HG03064 (cell line): ENCODE results near the gene CFAP20DC.
"Not testable (repeated sequence)": the region's sequence is repeated elsewhere in the genome, so short reads cannot be mapped to it uniquely, and the experiment has no call there.

ENCODE experiments used
- ATAC-seq: cut with Tn5 transposase; IDR thresholded peaks from one replicate; pipeline ENCODE4 v1.9.1; 2021; ENCODE audit warnings: low read depth; ENCODE audit not compliant: unreplicated experiment

Gene CFAP20DC

DNA sequence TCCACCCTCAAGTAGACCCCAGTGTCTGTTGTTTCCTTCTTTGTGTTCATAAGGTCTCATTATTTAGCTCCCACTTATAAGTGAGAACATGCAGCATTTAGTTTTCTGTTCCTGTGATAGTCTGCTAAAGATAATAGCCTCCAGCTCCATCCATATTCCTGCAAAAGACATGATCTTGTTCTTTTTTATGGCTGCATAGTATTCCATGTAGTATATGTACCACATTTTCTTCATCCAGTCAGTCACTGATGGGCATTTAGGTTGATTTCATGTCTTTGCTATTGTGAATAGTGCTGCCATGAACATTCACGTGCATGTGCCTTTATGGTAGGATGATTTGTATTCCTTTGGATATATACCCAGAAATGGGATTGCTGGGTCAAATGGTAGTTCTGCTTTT is 82.0 kb downstream of the CFAP20DC start:
- not testable (repeated sequence) for ATAC-seq

DNA sequence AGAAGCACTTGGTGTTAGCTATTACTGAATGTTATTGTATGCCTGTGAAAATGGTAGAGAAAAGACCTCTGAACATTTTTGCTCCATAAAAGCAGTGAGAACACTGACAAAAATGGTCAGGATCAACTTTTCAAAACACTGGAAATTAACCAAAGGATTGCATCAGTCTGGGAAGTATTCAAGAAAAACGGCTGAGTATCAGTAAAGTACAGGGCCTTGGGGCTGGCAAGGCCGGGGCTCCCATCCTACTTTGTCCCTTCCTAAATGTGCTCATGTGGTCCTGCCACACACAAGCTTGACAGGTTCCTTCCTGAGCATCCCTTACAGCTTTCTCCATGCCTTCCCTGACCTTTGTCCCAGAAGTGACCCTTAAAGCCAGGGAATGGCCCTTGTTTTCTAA is 84.0 kb downstream of the CFAP20DC start:
- ATAC-seq, result no peak

DNA sequence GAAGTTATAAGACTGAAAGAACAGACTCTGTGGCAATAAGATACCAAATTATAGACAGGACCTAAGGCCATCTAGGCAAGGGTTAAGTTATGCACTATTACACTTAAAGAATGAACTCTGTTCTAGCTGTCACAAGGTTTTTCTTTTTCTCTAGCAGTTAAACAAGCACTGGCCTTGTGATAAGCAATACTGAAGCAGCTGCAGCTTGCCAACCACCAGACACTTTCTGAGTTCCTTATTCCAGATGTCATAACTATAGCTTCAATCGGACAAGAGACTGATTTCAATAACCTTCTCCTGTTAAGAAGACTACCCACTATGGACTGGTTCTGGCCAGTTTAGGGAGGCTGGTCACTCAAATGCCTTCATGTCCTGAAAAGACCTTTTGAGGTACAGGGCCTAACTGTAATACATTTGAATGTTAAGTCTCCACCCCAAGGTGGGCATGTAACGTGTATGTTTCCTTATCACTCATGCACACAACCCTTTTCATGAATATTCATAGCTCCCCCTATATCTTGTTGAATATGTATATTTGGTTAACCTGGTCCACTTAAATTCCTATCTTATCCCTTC is 85.8 kb downstream of the CFAP20DC start:
- ATAC-seq, result no peak

DNA sequence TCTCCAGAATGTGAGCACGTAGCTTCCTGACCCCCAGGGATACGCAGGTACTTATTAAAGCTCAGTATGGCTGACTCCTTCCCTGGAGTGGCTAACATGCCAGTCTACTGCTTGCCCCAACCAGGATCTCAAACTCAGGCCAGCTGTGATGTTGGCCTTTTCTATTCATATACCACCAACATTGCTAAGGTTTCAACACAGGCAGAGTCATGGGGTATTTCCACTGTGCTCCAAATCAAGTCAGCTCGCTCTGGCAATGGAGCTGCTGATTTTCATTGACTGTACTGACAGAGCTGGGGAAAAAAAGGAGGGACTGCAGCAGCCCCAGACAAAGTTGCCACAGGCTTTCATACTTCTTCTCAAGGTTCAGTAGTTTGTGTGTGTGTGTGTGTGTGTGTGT is 87.0 kb downstream of the CFAP20DC start:
- ATAC-seq, result no peak

DNA sequence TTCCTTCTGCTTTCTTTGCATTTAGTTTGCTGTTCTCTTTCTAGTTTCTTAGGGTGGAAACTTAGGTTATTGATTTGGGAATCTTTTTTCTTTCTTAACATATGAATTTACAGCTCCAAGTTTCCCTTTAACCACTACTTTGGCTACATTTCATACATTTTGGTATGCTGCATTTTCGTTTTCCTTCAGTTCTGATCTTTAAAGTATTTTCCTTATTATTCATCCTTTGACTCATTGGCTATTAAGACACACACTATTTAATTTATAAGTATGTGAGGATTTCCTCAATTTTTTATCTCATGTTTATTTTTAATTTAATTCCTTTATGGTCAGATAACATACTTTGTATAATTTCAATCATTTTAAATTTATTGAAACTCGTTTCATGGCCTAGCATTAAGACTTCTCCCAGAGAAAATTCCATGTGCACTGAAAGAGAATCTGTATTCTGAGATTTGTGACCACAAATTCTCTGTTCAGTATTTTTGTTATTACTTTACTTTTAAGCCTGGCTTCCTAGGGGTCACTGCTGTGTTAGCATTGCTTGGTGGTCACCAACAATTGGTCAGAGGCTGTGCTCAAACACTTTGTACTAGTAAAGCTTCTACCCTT is 87.7 kb downstream of the CFAP20DC start:
- no peak for ATAC-seq

DNA sequence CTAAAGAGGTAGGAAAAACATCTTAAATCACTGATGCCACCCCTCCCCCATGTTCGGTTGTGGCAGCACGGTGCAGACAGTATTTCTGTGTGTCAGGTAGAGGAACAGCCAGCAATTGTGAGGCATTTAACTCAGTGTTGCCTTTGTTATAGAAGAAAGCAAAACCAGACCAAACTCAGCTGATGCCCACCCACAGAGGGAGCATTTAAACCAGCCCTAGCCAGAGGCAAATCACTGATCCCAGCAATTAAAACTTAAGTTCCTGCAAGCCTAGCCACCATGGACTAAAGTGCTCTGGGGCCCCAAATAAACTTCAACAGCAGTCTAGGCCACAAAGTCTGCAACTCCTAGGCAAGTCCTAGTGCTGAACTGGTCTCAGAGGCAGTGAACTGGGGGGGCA is 94.5 kb downstream of the CFAP20DC start:
- ATAC-seq, result no peak

DNA sequence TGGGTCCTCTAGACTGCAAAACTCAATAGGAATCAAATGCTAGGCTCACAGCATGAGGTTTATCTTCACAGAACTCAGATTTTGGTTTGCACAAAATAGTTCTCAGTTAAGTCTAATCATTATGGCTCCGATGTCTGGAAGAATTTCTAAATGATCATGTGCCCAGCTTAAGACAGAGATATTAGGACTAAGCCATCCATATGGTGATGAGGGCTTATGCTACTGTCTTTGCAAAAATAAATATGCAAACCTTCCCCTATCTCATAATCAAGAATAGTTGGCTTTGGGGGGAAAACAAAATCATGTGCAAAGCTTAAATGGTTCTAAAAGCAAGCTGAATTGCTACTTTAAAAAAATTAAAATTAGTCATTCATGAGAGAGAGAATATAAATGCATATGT is 96.5 kb downstream of the CFAP20DC start:
- no peak for ATAC-seq

DNA sequence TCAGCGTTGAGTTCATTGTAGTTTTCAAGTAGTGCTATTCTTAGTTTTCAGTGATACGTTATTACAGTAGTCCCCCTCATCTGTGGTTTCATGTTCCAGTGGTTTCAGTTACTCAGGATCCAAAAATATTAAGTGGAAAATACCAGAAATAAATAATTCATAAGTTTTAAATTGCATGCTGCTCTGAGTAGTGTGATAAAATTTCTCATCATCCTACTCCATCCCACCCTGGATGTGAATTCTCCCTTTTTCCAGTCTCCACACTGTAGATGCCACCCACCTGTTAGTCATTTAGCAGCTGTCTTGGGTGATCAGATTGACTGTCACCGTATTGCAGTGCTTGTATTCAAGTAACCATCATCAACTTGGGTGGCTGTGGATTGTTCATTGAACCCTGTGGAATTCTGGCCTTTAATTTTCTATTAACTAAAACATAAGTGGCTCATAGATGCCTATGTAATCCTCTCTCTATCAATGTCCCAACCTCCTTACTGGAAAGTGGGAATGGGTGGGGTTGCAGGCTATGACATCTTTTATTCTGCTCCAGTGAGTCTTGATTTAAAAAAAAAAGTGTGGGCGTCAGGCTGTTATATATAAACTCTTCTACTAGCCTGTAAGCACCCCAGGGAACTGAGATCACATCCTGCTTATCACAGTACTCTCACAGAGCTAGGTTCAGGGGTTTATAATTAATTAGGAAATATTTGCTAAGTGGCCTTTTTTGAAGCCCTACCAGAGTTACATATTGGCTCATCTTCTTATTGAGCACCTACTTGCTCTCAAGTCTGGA is 97.5 kb downstream of the CFAP20DC start:
- no peak for ATAC-seq

DNA sequence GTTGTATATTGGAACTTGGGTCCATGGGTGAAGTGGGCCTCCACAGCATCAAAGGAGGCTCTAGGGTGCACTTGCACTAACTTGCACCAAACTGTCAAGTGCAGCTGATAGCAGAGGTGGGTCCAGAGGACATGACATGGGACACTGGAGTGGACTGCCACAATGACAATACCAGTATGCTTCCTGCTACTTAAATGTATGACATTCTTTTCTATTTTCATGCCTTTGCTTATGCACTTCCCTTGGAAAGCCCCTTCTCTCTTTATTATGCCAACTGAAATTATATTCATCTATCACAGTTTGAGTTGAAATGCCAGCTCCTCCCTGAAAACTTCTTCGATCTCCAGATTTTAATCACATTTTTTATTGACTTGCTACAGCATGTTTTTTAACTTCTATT is 101.8 kb downstream of the CFAP20DC start:
- ATAC-seq, result no peak

DNA sequence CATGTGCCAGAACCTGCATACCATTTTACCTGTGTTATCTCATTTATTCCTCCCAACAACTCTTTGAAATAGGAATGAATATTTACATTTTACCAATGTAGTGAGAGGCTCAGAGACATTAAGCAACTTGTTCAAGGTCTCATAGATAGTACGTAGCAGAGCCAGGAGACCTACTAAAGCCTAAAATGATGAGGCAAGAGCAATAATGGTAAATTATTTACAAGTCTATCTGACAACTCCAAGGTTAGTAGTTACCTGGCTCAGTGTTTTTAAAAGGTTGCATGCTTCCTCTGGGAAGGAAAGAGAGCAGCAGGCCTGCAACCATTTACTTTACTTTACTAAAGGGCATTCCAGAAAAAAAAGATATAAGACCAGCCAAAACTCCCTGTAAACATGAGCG is 103.0 kb downstream of the CFAP20DC start:
- ATAC-seq, result no peak

DNA sequence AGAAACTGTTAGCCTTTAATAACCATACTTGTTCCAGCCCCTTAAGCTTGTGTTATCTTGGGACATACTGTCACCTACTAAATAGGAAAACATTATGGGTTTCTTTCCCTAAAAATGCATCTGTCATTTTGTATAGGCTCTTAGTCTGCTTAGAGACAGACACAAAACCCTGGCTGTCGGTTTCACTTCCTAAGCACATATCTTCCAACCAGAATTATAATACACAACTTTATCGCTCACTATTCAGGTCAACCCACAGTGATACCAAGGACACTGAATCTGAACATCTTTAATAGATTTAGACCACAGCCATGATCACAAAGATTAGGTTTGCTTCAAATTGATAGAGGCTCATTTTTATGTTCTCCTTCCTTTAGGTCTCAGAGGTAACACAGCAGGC is 111.8 kb downstream of the CFAP20DC start:
- no peak for ATAC-seq

DNA sequence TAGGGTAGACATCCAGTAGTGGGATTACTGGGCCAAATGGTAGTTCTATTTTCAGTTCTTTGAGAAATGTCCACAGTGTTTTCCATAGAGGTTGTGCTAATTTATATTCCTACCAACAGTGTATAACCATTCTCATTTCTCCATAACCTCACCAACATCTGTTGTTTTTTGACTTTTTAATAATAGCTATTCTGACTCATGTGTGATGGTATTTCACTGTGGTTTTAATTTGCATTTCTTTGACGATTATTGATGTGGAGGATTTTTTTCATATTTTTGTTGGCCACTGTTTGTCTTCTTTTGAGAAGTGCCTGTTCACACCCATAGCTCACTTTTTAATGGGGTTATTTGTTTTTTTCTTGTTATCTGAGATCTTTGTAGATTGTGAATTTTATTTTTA is 125.2 kb downstream of the CFAP20DC start:
- ATAC-seq, result no peak

DNA sequence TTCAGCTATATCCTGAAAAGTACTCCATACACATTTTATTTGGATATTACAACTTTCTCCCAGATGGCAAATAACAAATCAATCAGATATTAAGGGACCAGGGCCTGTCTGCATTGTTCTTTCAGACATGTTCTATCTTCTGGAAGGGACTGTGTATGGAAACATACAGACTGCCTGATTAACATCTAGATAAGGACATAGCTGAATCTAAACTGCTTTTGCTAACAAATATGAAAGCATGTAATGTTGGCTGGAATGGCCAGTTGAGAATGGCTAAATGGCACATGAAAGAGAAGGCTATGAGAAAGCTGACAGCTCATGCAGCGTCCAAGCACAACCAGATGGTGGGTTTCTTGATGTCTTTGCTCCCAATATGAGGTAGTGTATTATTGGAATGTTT is 149.4 kb downstream of the CFAP20DC start:
- no peak for ATAC-seq

DNA sequence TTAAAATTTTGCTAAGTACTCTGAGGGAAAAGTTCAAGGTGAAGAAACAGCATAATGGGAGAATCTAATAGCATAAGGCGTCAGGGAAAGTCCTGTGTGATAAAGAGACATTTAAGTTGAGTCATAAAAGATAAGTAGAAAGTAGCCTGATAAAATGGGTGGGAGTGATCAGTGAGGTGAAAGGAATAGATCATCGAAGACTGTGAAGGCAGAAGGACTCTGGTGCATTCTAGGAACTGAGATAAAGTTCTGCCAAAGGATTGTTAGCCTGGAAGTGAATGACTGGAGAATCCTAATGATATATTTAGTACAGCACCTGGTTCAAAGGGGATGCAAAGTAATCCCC is 149.9 kb downstream of the CFAP20DC start:
- ATAC-seq, result no peak

DNA sequence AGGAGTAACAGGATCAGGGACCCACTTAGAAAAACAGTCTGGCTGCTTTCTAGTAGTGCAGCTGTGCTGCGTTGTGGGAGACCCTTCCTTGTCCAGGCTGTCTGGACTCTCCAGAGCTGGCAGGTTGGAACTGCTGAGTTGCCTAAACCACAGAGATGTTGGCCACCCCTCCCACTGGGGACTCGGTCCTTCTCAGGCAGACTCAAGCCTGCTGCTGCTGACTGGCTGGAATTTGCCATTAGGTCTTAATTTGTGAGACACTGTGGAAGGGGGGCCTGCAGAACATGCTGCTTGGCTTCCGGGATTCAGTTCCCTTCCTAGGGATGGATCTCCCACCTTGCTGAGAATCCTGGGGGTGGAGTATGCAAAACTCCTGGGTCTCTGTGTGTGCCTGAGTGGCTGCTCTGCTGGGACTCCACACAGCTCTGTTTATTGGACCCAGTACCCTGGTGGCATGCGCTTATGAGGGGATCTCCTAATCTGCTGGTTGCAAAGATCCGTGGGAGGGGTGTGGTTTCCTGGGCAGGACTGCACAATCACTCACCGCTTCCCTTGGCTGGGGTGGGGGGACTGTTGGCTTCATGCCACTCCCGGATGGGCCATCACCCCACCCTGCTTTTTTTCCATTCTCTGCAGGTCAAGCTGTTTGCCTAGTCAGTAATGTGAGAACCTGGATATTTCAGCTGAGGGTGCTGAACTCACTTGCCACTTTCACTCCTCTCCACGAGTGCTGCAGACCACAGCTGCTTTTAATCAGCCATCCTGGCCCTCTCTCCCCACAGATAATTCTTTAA is 150.5 kb downstream of the CFAP20DC start:
- peak; percentile 84 for ATAC-seq

DNA sequence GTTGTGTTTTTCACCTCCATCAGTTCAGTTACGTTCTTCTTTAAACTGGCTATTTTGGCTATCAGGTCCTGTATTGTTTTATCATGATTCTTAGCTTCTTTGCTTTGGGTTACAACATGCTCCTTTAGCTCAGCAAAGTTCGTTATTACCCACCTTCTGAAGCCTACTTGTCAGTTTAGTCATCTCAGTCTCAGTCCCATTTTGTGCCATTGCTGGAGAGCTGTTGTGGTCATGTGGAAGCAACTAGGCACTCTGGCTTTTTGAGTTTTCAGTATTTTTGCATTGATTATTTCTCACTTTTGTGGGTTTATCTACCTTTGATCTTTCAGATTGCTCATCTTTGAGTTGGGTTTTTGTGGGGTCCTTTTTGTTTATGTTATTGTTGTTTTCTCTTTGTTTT is 151.3 kb downstream of the CFAP20DC start:
- ATAC-seq, result no peak

DNA sequence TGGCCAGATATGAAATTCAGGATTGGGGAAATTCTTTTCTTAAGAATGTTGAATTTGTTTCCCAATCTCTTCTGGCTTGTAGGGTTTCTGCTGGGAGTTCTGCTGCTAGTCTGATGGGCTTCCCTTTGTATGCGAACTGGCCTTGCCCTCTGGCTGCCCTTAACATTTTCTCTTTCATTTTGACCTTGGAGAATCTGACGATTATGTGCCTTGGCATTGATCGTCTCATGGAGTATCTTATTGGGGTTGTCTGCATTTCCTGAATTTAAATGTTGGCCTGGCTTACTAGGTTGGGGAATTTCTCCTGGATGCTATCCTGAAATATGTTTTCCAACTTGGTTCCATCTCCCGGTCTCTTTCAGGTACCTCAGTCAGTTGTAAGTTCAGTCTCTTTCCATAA is 152.2 kb downstream of the CFAP20DC start:
- ATAC-seq, result no peak

DNA sequence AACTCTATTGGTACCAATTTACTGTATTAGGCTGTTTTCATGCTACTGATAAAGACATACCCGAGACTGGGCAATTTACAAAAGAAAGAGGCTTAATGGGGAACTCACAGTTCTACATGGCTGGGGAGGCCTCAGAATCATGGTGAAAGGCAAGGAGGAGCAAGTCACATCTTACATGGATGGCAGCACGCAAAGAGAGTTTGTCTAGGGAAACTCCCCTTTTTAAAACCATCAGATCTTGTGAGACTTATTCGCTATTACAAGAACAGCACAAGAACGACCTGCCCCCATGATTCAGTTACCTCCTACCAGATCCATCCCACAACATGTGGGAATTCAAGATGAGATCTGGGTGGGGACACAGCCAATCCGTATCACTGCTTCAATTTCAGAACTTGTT is 154.1 kb downstream of the CFAP20DC start:
- ATAC-seq, result not testable (repeated sequence)

DNA sequence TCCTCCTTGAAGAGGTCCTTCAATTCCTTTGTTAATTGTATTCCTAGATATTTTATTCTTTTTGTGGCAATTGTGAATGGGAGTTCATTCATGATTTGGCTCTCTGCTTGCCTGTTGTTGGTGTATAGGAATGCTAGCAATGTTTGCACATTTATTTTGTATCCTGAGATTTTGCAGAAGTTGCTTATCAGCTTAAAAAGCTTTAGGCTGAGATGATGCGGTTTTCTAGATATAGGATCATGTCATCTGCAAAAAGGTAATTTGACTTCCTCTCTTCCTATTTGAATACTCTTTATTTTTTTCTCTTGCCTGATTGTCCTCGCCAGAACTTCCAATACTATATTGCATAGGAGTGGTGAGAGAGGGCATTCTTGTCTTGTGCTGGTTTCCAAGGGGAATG is 157.3 kb downstream of the CFAP20DC start:
- ATAC-seq, result not testable (repeated sequence)

DNA sequence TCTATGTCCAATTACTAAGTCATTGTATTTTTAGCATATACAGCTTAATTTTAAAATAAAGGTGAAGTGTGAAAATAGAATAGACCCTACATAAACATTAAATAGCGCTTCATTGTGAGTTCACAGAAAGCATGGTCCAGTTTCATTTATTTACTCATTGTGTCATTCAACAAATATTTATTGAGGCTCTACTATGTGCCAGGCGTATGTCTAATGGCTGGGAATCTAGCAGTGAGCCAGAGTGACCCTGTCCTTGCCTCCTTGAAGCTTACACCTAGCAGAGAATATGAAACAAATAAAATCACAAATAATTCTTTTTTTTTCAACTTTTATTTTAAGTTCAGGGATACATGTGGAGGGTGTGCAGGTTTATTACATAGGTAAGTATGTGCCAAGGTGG is 161.7 kb downstream of the CFAP20DC start:
- no peak for ATAC-seq

DNA sequence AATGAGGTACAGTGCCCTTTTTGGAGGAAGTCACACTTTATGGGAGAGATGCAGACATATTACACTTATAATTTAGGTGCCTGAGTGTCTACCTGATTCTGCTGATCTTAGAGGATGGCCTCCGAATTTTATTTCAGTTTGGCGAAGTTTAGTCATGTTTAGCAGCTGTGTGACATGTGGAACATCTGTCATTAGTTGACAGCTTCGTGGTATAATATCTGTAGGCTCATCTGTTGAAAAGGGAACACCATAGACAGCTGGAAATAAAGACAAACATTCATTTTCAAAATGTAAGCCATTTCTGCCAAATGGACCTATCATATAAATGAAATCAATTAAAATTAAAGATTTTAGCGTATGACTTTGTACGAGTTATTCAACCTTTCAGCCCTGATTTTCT is 165.4 kb downstream of the CFAP20DC start:
- ATAC-seq, result no peak
